Heart right ventricle (tissue), 16 donors: Measurements from ENCODE around the gene SFSWAP. TPM values are rescaled to one million over a fixed set of nuclear protein-coding genes. Genes with fewer than 3 reads are reported as not detected.

ENCODE experiments used
- ATAC-seq, 8 donors: fragments of 200-7000 bp; cut with Tn5 transposase; one replicate each; pipeline ENCODE4 v1.9.1; 2020; ENCODE audit warnings: mild to moderate bottlenecking in 8 of 8, moderate library complexity in 8 of 8, moderate number of reproducible peaks in 1 of 8
- DNase-seq, 2 donors: peaks; one replicate each; pipeline ENCODE4 v3.0.0-alpha.2; 2020
- H3K27ac ChIP-seq, 10 donors: fragments of 200-600 bp; sonication (generic) in 2 of 10; one replicate each; pipeline versions ENCODE4 v1.5.0 to v1.8.0; 2020 to 2022; ENCODE audit warnings: mild to moderate bottlenecking in 3 of 10
- H3K27me3 ChIP-seq, 7 donors: fragments of 200-600 bp; one replicate each; pipeline ENCODE4 v1.8.0; 2021 to 2022; ENCODE audit warnings: mild to moderate bottlenecking in 2 of 7
- H3K36me3 ChIP-seq, 9 donors: fragments of 200-600 bp; sonication (generic) in 1 of 9; one replicate each; pipeline versions ENCODE4 v1.5.0 to v1.8.0; 2020 to 2022; ENCODE audit warnings: mild to moderate bottlenecking in 2 of 9
- H3K4me1 ChIP-seq, 9 donors: fragments of 200-600 bp; sonication (generic) in 1 of 9; one replicate each; pipeline versions ENCODE4 v1.5.0 to v1.8.0; 2020 to 2022; ENCODE audit warnings: mild to moderate bottlenecking in 4 of 9
- H3K4me3 ChIP-seq, 10 donors: fragments of 200-600 bp; sonication (generic) in 2 of 10; one replicate each; pipeline versions ENCODE4 v1.5.0 to v1.8.0; 2020 to 2022; ENCODE audit warnings: mild to moderate bottlenecking in 7 of 10, moderate library complexity in 2 of 10
- H3K9me3 ChIP-seq, 11 donors: fragments of 200-600 bp in 10 of 11; sonication (generic) in 2 of 11; one replicate each; pipeline versions ENCODE4 v1.5.0 to v1.8.0; 2013 to 2022; ENCODE audit warnings: mild to moderate bottlenecking in 2 of 11, control low read depth in 1 of 11, moderate library complexity in 1 of 11
- WGBS, 2 donors: extraction: QIAGEN DNeasy Blood & Tissue Kit; methylation state at CpG; one replicate each; pipeline ENCODE4 v1.1.7; 2013; ENCODE audit warnings: inconsistent platforms in 1 of 2; 5-methylcytosine and 5-hydroxymethylcytosine counted together
- intact Hi-C, 10 donors: fragments of 100-400 bp; cut with DNase I; formaldehyde crosslinking; loops; one replicate each; pipeline versions ENCODE4 v1.11.1 to v1.14.2; 2022
- polyA plus RNA-seq, 2 donors: library from polyadenylated mRNA; stranded (reverse); fragments of 200-250 nt; gene quantifications; one replicate each; pipeline ENCODE4 v1.2.3, GENCODE V29; 2013
- total RNA-seq, 10 donors: library from RNA; stranded (reverse); fragmentation: NEBNext Ultra II Directional in 3 of 10; extraction: Animal tissue kit (Norgen Biotek cat#: 25700) in 3 of 10; gene quantifications; one replicate each; pipeline versions ENCODE4 v1.2.1 to v1.2.4, GENCODE V29; 2021 to 2023
- TF ChIP-seq, protein P1 (sequence below), 9 donors: fragments of 200-600 bp; sonication (generic) in 2 of 9; IDR thresholded peaks; one replicate each; pipeline versions ENCODE4 v1.5.0 to v1.8.0; 2021 to 2022; ENCODE audit warnings: antibody characterized with exemption in 9 of 9, mild to moderate bottlenecking in 5 of 9, moderate library complexity in 1 of 9
- donor health status: Arrhythmogenic right ventricular cardiomyopathy.
- donor health status: ischemic (EF 13 %, LVEDD 7.1; RV severe dilation, severe dysfunction).
- donor health status: healthy with polysubstance abuse.
- donor health status: DM: no; HTN: yes; CAD: no.
- donor health status: DM: no; HTN: no; CAD: no.
- donor health status: ischemic (EF 25% LVEDD 6.9; RV normal size, moderate dysfunction).
- donor health status: ischemic (EF 25% LVEDD 5.7; RV mildly dilated, moderate dysfunction).
- donor health status: healthy.
- donor health status: DM: yes; HTN: yes; CAD: no.
- donor health status: Ischemic cardiomyopathy.
- donor health status: ischemic (EF 35%, LVEDD 5.7; RV mildly dilated, moderate dysfunction).
- donor health status: nonischemic (EF 11% LVEDD 7.7; RV severe dilation, severe dysfunction).
- donor health status: DM: yes; HTN: yes; CAD: no.
- donor health status: PGD.
- donor health status: ischemic (EF 29% LVEDD 5.4; RV normal size, mild dysfunction).
- donor health status: nonischemic (EF 23%, LVEDD 6.1; RV moderate dilation, normal function).

SFSWAP gene
- total and polyA plus RNA-seq, 12 donors = 14.5 to 34.1 (median 19.6) TPM

DNA sequence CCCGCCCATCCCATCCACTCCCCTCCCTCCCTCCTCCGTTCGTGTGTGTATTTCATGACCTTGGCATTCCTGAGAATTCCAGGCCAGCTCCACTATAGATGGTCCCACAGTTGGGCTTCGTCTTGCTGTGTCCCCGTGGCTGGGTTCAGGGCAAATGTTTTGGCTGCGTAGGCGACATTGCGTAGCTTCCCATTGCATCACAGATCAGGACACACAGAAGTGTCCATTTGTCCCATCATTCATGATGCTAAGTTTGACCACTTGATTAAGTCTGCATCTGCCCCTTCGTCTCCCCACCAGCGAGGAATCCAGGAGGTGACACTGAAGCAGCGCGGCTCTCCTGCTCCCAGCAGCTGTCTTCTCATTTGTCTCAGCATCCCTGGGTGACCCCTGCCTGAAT, 78.7 kb downstream of the SFSWAP start:
- DNase-seq = no peak
- TF ChIP-seq, protein P1, sequence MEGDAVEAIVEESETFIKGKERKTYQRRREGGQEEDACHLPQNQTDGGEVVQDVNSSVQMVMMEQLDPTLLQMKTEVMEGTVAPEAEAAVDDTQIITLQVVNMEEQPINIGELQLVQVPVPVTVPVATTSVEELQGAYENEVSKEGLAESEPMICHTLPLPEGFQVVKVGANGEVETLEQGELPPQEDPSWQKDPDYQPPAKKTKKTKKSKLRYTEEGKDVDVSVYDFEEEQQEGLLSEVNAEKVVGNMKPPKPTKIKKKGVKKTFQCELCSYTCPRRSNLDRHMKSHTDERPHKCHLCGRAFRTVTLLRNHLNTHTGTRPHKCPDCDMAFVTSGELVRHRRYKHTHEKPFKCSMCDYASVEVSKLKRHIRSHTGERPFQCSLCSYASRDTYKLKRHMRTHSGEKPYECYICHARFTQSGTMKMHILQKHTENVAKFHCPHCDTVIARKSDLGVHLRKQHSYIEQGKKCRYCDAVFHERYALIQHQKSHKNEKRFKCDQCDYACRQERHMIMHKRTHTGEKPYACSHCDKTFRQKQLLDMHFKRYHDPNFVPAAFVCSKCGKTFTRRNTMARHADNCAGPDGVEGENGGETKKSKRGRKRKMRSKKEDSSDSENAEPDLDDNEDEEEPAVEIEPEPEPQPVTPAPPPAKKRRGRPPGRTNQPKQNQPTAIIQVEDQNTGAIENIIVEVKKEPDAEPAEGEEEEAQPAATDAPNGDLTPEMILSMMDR (IDR thresholded peaks at IDR 0.05) = no peak
- Histone ChIP-seq H3K27ac (no peak overlapping the region), H3K4me3 (no peak overlapping the region), H3K4me1 (peaks cover 0 to under 1% (median 0%) of the 10 kb centered on the region in 9 donors), H3K9me3 (no peaks in the 10 kb centered on the region), H3K36me3 (peaks cover 0 to 99% (median 34%) of the 10 kb centered on the region in 9 donors), H3K27me3 (no peaks in the 10 kb centered on the region)
- 79 to 88% methylated on average over 12 of the region's 12 CpGs for WGBS, 2 donors
- no peak for ATAC-seq
- intact Hi-C loops = no loop called here

DNA sequence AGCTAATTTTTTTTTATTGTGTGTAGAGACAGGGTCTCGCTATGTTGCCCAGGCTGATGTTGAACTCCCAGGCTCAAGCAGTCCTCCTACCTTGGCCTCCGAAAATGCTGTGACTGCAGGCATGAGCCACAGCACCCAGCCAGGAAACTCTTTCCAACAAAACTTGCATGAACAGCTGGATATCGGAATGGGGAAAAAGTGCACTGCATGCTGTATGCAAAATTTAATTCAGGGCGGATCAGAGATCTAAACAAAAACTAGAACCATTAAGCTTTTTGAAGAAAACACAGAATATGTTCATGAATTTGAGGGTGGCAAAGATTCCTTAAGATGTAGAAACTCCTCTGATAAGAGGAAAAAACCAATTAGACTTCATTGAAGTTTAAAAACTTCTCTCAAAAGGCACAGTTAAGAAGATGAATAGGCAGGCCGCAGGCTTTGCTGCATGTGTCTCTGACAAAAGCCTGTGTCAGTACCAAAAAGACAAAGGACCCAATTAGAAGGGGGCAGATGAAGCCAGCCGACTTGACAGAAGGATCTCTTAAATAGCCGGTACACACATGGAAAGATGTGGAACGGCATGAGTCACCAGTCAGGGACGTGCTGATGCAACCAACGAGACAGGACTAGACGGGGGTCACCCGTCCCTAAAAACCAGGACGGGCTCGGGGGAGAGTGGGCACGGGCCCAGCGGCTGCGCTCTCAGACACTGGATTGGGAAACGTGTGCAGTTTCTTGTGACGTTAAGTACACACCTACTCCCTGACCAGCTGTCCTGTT, 82.5 kb downstream of the SFSWAP start:
- H3K4me3 ChIP-seq = no peak overlapping the region
- no peak for DNase-seq
- no peaks in the 10 kb centered on the region for H3K27me3 ChIP-seq
- H3K4me1 ChIP-seq = no peaks in the 10 kb centered on the region
- ATAC-seq = peak in 1 of 8 donors; percentile 32
- no peaks in the 10 kb centered on the region for H3K9me3 ChIP-seq
- whole genome bisulfite sequencing, 2 donors = 84 to 88% methylated on average over 19 of the region's 19 CpGs
- TF ChIP-seq, protein P1 (IDR thresholded peaks at IDR 0.05) = no peak
- no peak overlapping the region for H3K27ac ChIP-seq
- H3K36me3 ChIP-seq = peaks cover 0 to 95% (median 37%) of the 10 kb centered on the region in 9 donors
- intact Hi-C loops = no loop called here

DNA sequence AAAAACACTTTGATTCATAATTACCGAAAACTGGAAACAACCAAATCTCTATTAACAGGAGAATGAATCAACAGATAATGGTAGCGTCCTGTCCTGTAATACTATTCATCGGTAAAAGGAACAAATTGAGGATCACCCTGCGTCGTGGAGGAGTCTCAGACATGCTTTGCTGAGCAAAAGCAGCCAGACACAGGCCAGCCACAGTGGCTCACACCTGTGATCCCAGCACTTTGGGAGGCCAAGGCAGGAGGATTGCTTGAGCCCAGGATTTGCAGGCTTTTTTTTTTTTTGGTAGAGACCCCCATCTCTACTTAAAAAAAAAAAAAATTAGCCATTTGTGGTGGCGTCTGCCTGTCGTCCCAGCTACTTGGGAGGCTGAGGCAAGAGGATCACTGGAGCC, 83.2 kb downstream of the SFSWAP start:
- DNase-seq = no peak
- intact Hi-C loops = no loop called here
- H3K27ac ChIP-seq = no peak overlapping the region
- peaks cover 0 to 95% (median 38%) of the 10 kb centered on the region in 9 donors for H3K36me3 ChIP-seq
- no peaks in the 10 kb centered on the region for H3K9me3 ChIP-seq
- 95 to 98% methylated on average over 7 of the region's 7 CpGs for WGBS, 2 donors
- TF ChIP-seq, protein P1 (IDR thresholded peaks at IDR 0.05) = no peak
- no peak overlapping the region for H3K4me3 ChIP-seq
- ATAC-seq = no peak
- H3K4me1 ChIP-seq = no peaks in the 10 kb centered on the region
- no peaks in the 10 kb centered on the region for H3K27me3 ChIP-seq

DNA sequence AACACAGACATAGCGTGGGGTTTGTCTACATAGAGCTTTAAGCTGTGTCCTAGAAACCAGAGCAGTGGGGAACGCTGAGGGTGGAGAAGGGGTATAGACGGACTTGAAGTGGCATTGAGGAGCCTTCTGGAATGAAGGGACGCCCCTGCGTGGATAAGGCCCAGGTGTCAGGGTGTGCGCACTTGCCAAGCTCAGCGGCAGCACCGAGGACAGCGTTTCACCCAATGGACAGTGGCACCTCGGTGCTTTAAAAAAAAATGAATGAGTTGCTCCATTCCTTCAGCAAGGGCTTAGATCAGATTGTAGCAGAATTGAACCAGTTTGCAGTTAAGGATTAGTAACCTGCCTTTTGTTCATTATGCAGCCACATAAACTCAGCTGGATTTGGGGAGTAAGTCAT, 83.7 kb downstream of the SFSWAP start:
- Histone ChIP-seq H3K9me3 (no peaks in the 10 kb centered on the region), H3K27ac (no peak overlapping the region), H3K4me3 (no peak overlapping the region), H3K4me1 (no peaks in the 10 kb centered on the region), H3K27me3 (no peaks in the 10 kb centered on the region), H3K36me3 (peaks cover 0 to 95% (median 42%) of the 10 kb centered on the region in 9 donors)
- TF ChIP-seq, protein P1 (IDR thresholded peaks at IDR 0.05) = no peak
- intact Hi-C loops = no loop called here
- ATAC-seq (no peak), DNase-seq (no peak)
- 85 to 92% methylated on average over 10 of the region's 10 CpGs for WGBS, 2 donors
